Activated CD8-positive, alpha-beta memory T cell treated with anti-CD3 and anti-CD28 coated beads for 36 hours (primary cell): ENCODE results near the gene CARHSP1. TPM values are rescaled to one million over a fixed set of nuclear protein-coding genes. Genes with fewer than 3 reads are reported as not detected.
"Not testable (repeated sequence)": the region's sequence is repeated elsewhere in the genome, so short reads cannot be mapped to it uniquely, and the experiment has no call there.

Experiments
- CTCF ChIA-PET: fragments of 350-600 bp; sonication (Branson Sonifier 250); formaldehyde crosslinking; loops from one replicate; lab custom pipeline; 2021; ENCODE audit warnings: antibody characterized with exemption; lab: Charles Lee
- POLR2A ChIA-PET: fragments of 350-600 bp; sonication (Branson Sonifier 250); formaldehyde crosslinking; loops from one replicate; lab custom pipeline; 2021; ENCODE audit warnings: antibody characterized with exemption; lab: Charles Lee
- total RNA-seq, 2 experiments: library from RNA; stranded (reverse); gene quantifications; one replicate each; pipeline ENCODE4 v1.2.3, GENCODE V29; 2021

The CARHSP1 gene
- 10 to 100 TPM; 62.6 to 68.4 TPM for total RNA-seq

DNA sequence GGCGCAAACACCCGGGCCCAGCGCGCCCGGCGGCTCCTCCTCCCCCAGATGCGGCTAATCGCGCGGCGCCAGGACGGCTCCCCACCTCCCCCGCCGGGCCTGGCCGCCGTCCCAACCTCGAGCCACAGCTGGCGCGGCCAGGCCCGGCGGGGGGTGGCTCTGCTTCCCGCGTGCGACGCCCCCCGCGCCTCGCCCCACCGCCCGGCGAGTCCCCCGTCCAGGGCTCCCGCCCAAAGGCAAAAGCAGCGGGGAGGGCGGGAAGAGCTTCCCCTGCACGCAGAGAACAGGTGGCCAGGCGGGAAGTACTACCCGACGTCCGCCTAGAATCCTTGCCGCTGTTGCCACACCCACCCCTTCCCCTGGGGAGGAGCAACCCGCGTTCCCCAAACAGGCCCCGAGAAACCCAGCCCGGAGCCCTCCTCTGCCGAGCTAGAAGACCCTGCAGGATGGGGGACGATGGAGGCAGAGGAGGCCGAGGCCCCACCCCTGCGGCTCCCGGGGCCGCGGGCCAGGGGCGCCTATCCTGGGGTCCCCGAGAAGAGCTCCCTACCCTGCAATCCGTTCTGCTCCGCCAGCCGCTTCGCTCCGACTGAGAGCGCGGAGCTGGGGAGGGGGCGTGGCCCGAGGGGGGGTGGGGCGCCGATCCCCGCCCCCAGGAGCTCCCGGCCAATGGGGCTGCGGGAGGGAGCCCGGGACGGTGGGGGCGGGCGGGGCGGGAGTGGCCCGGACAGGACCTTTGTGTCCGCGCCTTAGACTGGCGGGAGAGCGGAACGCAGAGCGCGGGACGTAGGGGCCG lies at the start of gene CARHSP1:
CARHSP1 (minus strand) TSS at position 591 of the 796 bp plus-strand sequence. CDS start 9,678 bp downstream, outside the sequence.
- ChIA-PET CTCF (interaction anchor here (0.6 to 2.0 kb wide), 6 partner anchors 12 to 1870 kb away, joined by 3 to 7 read pairs (median 4); no protein-coding TSS in a partner anchor), POLR2A (interaction anchor here (0.6 to 2.3 kb wide), 15 partner anchors 8 to 246 kb away, joined by 3 to 15 read pairs (median 4); partner anchors contain the start of genes HAPSTR1, PMM2, TMEM186 and USP7)

DNA sequence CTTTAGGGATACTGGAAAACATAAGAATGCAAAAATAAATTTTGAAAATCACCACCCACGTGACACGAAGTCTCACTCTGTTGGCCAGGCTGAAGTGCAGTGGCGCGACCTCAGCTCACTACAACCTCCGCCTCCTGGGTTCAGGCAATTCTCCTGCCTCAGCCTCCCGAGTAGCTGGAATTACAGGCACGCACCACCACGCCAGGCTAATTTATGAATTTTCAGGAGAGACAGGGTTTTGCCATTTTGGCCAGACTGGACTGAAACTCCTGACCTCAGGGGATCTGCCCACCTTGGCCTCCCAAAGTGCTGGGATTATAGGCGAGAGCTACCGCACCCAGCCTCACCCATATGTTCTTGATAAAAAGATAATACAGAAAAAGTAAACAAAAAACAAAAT lies 48.5 kb upstream of the CARHSP1 start:
- CTCF ChIA-PET, result interaction anchor here (1.2 to 1.7 kb wide), 2 partner anchors 10 to 19 kb away, joined by 3 to 4 read pairs; no protein-coding TSS in a partner anchor
- POLR2A ChIA-PET, result not testable (repeated sequence)

- ChIA-PET POLR2A (interaction anchor here (0.8 kb wide), 1 partner anchor 9 kb away, joined by 3 read pairs; no protein-coding TSS in a partner anchor), CTCF (interaction anchor here (0.7 to 1.2 kb wide), 2 partner anchors 20 to 31 kb away, joined by 3 to 4 read pairs; no protein-coding TSS in a partner anchor)
Observed at GRCh38 chr16:8916541-8917225, 47.9 kb upstream of the CARHSP1 start.

DNA sequence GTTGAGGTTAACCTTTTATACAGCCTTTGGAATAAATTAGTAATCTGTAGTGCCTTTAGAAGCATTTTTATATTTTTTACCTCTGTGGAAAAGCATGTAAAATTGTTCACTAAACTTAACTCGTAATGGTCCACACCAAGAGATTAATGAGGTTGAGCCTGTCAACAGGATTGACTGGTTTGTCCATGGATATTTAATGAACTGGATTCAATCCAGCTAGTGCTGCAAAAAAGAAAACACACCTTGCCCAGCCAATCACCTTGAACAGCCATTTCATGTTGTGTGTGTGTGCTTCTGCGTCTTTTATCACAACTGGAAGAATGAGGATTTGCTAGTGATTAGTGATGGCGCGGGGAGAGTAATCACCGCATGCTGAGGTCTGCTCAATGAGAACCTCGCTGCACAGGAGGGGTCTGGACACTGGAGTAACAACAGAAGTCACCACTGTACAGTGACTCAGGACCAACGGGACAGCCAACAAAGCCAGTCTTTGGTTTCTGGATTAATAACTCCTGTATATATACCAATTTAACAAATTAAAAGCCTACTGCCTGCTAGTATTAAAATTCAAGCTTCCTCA lies 47.0 kb upstream of the CARHSP1 start:
- ChIA-PET CTCF (interaction anchor here (0.7 kb wide), 1 partner anchor 32 kb away, joined by 3 read pairs; no protein-coding TSS in a partner anchor), POLR2A (interaction anchor here (0.8 kb wide), 1 partner anchor 8 kb away, joined by 3 read pairs; no protein-coding TSS in a partner anchor)

DNA sequence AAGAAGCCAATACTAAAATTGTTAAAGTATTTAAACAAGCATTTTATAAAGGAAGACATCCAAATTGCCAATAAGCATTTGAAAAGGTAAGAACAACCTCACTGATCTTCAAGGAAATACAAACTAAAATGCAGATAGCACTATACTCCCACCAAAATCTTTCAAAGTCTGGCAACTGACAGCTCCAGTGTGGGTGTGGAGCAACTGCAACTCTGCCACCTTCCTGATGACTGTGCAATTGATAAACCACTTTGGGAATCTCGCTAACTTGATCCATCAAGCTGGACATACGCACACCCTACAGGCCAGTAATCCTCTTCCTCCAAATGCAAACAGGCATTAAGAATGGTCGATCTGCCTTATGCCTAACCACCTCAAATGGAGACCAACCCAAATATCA lies 45.3 kb upstream of the CARHSP1 start:
- ChIA-PET POLR2A (no interaction called here), CTCF (no interaction called here)

- ChIA-PET POLR2A (no interaction called here), CTCF (no interaction called here)
Observed at GRCh38 chr16:8912793-8913192, 44.0 kb upstream of the CARHSP1 start.

DNA sequence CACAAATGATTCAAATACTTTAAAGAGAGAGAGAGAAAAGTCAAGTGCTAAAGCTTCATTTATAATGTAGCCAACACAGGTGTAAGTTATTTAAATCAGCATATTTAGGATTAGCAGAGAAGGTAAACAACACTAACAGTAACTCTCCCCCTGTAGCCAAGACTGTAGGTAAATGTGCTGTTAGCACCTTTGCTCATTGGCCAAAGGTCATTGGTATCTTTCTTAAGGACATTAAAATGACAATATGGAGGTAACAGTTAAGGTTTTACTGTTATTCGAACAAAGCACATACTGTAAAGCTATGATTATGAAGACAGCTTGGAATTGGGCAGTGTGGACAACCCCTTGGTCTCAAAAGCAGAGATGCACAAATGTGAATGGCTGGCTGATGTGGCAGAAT lies 42.0 kb upstream of the CARHSP1 start:
- ChIA-PET CTCF (interaction anchor here (1.1 to 1.8 kb wide), 2 partner anchors 9 to 23 kb away, joined by 3 to 4 read pairs; no protein-coding TSS in a partner anchor), POLR2A (no interaction called here)

DNA sequence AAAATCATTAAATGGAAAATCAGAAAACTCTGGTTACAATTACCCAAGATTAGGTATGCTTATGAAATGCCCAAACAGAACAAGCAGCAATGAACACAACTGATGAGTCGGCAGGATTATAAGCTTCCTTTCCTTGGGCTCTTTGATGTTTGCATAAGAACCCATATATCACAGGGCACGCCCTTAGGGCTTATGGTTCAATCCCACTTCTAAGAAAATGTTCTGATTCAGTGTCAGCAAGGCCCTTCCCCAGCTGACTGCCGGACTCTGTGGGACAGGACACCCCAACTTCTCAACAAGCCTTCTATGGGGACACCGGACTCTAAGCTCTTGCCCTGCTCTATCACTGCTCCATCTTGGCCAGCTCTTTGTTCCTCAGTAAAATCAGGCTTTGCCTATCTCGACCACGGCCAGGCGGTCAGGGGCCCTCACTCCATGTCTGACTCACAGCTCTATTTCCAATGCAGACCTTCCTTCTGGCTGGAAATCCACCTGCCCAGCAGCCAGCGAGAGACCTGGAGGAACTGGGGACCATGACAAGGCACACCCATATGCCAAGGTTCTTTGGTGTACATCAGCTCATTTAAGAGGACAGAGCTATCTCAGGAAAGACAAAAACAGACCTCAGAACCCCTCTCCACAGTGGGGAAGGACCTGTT lies 40.1 kb upstream of the CARHSP1 start:
- ChIA-PET POLR2A (no interaction called here), CTCF (interaction anchor here (2.0 kb wide), 1 partner anchor 27 kb away, joined by 7 read pairs; no protein-coding TSS in a partner anchor)

DNA sequence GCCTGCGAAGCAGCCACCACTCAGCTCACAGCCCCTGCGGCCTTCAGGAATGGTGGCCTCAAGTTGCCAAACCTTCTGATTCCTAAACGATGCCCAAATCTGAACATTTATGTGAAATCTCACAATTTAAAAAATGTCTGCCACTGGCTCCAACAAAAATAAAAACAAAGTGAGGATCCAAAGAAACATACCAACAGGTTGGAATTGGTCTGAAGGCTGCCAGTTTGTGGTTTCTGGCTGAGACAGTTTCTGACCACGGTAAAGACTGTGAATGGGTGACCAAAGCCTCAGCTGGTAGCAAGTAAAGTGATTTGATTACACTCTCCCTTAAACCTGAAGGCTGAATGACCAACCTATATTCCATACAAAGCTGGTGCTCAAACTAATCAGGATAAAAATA lies 38.3 kb upstream of the CARHSP1 start:
- ChIA-PET POLR2A (interaction anchor here (0.8 kb wide), 1 partner anchor 9 kb away, joined by 3 read pairs; no protein-coding TSS in a partner anchor), CTCF (interaction anchor here (0.7 to 1.5 kb wide), 2 partner anchors 11 to 227 kb away, joined by 3 read pairs; no protein-coding TSS in a partner anchor)

DNA sequence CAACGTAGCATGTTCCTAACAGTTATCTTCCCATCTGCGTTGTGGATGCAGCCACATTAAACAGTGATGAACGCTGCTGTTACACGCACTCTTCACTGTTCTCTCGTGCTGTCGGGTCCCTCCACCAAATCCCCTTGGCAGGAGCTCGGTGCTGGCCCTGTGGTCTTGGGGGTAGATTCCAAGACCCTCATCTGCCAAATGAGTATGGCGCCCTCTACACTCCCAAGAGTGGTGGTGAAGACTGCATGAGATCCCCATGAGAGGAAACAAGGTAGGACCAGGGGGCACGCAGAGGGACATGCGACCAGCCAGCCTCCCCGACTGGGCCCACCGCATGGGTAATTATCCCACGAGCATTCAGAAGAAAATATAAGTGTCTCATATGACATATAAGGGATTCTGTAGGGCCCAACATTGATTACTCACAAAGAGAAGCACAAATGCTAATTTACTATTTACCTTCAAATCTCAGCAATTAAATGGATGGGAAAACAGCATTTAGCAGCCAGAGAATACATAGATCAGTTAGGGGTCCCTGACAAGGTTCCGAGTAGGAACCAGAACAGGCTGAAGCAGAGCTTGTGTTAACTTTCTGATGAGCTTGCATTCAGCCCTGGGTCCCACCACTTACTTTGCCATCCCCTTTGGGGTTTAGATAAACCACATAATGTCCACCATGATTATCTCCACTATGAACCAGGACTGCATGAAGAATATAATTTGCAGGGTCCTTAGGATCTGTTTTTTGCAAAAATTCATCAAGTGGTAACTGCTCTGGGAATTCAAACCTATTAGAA lies 37.2 kb upstream of the CARHSP1 start:
- CTCF ChIA-PET, result interaction anchor here (1.0 to 1.4 kb wide), 2 partner anchors 30 to 109 kb away, joined by 3 to 6 read pairs; no protein-coding TSS in a partner anchor
- POLR2A ChIA-PET, result no interaction called here

DNA sequence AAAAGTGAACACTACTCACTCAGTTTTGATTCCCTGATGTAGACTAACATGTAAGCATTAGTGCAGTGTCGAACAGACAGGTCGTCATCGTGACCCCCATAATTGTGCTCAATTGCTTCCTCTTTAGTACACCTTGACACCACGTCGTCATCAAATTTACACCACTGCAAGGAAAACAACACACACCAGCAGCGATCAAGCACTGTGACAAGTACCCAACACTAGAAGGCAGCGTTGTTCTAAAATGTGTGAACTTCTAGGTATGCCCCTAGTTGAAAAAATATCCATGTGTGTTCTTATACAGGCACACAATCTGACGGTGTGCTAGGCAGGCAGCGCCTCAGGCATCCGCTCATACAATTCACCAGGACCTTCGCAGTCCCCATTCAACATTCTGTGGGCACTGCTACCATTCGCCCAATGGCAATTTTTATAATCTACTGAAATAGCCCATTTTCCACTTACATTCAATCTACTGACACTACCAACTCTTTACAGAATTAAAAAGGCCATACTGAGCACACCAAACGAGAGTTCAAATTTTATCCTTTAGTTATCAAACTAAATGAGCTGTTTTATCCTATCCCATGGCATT lies 36.5 kb upstream of the CARHSP1 start:
- POLR2A ChIA-PET, result no interaction called here
- CTCF ChIA-PET, result interaction anchor here (1.0 to 1.4 kb wide), 2 partner anchors 31 to 109 kb away, joined by 3 to 6 read pairs; no protein-coding TSS in a partner anchor

- CTCF ChIA-PET, result interaction anchor here (1.7 kb wide), 1 partner anchor 33 kb away, joined by 5 read pairs; no protein-coding TSS in a partner anchor
Observed at GRCh38 chr16:8904018-8904430, 35.2 kb upstream of the CARHSP1 start.

DNA sequence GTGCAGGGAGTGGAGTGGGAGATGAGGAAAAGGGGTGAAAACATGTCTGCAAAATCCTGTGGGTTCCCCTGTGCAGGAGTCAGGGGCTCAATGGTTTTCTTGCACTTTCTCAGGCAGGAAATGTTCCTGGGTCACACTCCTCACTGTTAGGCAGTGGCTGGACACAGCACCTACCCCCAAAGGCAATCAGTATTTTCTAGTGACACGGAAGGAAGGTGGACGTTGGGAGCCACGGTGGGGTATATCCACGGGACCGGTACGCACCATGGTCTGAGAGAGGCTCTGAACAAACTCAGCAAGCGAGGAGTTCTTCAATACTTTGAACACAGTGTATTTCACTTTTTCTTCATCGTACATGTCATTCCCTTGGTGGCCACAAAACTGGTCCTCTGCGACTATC lies 34.2 kb upstream of the CARHSP1 start:
- ChIA-PET POLR2A (no interaction called here), CTCF (no interaction called here)

More at GRCh38 chr16:8904018-8904430, 35.2 kb upstream of the CARHSP1 start:
- POLR2A ChIA-PET, result no interaction called here

- ChIA-PET POLR2A (no interaction called here), CTCF (interaction anchor here (1.6 to 2.5 kb wide), 3 partner anchors 21 to 107 kb away, joined by 5 to 10 read pairs (median 6); no protein-coding TSS in a partner anchor)
Observed at GRCh38 chr16:8901320-8901861, 32.6 kb upstream of the CARHSP1 start.

DNA sequence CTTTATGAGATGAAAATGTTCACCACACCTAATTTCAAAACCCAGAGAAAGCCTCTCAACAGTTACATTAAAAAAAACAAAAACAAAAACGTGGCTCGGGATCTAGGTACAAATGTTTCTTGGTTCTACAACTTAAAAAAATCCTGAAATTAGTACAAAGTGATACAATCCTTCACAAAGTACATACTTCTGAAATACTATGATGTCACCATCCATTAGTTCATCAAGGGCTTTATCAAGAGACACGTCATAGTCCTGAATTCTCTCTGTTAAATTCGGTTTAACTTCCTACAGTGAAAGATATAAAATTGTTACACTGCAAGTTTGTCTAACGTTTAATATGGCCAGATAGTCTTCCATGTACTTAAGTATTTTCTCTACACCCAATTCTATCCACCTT lies 31.5 kb upstream of the CARHSP1 start:
- CTCF ChIA-PET, result interaction anchor here (0.7 to 2.5 kb wide), 3 partner anchors 36 to 109 kb away, joined by 3 to 10 read pairs (median 6); no protein-coding TSS in a partner anchor
- POLR2A ChIA-PET, result no interaction called here

- ChIA-PET POLR2A (no interaction called here), CTCF (interaction anchor here (2.3 to 2.5 kb wide), 2 partner anchors 37 to 109 kb away, joined by 6 to 10 read pairs; no protein-coding TSS in a partner anchor)
Observed at GRCh38 chr16:8899709-8900317, 31.0 kb upstream of the CARHSP1 start.
